ENCODE results near the gene FDPS. TPM values are rescaled to one million over a fixed set of nuclear protein-coding genes. Genes with fewer than 3 reads are reported as not detected.

Gene FDPS
- total RNA-seq, result 194 and 195 TPM in 2 replicates

GRCh38 chr1:155308493-155309422 is at the start of gene FDPS:
FDPS (plus strand) TSS chr1:155308866; CDS start chr1:155309790, 924 bp downstream.
- intact Hi-C loops (cut with micrococcal nuclease), result loop anchor here (1.0 to 5.0 kb wide), 10 partner anchors 15 to 551 kb away; partner anchors contain the start of genes ASH1L, CLK2, HCN3 and MSTO1

GRCh38 chr1:155260276-155260675 is 48.4 kb upstream of the FDPS start:
- intact Hi-C loops (cut with micrococcal nuclease), result no loop called here

- intact Hi-C loops (cut with micrococcal nuclease), result no loop called here
These were observed 47.2 kb upstream of the FDPS start for GRCh38 chr1:155261493-155261851.

DNA sequence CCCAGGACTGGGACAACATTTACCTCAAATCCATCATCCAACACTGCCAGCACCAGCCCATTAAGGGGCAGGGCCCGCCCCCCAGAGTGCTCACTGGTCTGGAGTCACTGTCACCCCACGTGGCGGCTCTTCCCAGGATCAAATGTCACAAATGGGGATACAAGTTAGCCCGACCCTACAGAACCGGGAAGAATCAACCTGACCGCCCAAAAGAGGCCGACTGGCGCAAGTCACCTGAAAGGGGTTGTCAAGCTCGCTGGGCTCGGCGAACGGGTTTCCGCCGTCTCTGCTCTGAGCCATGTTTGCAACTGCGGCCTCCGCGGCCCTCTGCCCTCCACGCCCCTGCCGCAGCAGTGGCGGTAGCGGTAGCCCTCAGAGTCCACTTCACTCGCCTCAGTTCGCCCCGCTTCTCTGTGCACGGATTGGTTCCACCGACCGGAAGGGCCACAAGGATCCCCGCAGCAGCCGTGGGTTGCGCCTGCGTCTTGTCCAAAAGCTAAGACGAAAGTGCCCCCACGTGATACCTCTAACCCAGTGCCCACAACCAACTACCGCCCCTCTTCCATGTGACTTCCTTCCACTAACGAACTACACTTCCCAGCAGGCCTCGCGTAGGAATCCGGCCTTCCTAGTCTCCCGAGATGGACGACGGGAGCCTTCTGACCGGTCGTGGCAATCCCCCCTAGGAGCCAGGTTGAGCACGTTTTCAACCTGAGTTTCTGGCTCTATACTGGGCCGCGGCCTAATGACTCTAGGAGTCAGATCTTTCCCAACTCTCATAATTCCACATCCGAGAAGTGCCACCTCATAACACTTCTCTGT is 46.6 kb upstream of the FDPS start, which contains the start of gene SCAMP3:
TSS of gene SCAMP3 (minus strand) at position 509 of the 822 bp plus-strand sequence. CDS start at position 300, 209 bp downstream.
- intact Hi-C loops (cut with micrococcal nuclease), result loop anchor here (1.0 to 2.0 kb wide), 7 partner anchors 11 to 759 kb away; partner anchors contain the start of genes CLK2, FDPS, HCN3 and MTX1

- intact Hi-C loops (cut with micrococcal nuclease), result loop anchor here (2.0 kb wide), 1 partner anchor 758 kb away; the partner anchor contains the start of gene SSR2
These were observed 45.6 kb upstream of the FDPS start for GRCh38 chr1:155263067-155263466.

- intact Hi-C loops (cut with micrococcal nuclease), result no loop called here
These were observed 42.1 kb upstream of the FDPS start for GRCh38 chr1:155266553-155266952.

DNA sequence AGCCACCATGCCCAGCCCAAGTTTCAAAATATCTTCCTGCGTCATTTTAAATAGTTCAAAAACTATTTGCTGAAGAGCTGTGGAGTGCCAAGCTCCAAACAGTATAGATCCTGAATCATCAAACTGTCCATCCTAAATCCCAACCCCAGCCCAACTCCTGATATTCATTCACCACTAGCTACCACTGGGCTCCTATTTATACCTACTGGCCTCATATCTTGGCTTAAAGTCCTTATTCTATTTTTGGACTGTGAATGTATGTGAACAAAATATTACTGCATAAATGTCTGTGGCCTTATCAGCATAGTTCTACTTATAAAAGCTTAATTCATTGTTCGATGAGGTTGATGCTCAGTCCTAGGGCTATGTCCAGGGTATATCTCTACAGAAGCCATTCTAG is 41.3 kb upstream of the FDPS start:
- intact Hi-C loops (cut with micrococcal nuclease), result no loop called here

DNA sequence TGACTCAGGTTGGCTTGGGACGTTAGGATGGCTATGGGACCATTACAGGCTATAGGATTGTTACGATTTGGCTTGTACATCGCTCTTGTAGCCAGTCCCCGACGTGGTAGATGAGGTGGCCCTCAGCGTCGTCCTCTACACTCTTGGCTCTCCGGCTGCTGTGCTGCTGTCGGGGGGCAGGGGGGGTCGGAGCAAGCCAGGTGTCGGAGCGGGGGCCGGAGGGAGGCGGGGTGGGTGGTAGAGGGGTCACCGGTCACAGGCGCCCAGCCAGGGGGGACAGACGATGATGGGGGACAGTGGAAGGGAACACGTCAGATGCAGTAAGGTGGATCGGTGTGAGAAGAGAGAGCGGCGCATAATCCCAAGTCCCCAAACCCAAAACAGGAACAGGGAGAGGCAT is 40.0 kb upstream of the FDPS start:
- intact Hi-C loops (cut with micrococcal nuclease), result no loop called here

DNA sequence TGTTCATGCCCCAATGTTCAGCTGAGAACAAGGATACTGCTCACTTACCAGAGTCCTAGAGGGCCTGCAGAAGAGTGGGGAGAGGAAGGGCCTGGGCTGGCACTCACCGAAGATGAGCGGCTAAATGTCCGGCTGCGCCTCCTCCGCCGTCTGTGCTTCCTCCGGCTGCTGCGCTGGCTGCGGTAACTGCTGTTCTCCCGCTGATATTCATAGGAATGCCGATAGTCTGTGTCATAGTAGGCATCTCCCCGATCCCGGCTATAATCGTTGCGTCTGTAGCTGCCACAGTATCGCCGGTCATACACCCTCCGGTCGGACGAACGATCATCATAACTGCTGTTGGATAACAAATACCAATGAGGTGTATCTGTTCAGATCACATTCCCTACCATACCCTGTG is 39.3 kb upstream of the FDPS start:
- intact Hi-C loops (cut with micrococcal nuclease), result no loop called here

DNA sequence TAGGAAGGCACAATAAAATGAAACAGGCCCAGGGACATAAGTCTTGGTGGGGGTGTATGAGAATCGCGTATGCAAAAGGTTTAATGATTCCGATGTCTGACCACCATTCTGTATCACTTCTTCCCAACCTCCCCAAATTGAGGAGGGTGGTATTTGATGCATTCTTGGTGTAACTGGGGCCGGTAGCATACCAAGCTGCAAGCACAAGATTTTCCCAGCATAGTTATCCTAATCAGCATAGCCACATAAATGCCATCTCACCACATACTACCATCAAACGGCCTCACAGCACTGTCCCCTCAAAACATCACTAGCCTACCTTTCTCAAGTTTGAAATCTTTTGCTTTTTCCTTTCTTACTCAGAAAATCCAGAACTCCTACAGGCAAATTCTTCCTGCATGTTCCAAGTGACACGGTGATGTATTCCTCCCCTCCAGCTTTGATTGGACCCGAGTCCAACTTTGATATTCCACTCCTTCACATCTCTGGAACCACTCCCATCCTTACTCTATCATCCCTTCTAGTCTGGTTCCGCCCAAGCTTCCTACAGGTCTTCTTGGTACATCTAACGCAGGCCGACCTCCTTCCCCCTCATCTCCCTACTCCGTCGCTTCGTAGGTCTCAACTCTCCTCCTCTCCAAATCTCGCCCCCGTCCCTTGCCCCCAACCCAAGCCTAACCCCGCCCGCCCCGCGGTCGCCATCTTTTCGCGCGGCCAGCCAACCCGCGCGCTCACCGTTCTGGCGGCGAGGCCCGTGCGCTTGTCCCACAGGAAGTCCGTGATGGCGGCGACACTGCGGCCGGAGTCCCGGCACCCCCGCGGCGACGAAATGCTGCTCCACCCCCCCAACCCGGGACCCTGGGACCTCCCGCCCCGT is 36.0 kb upstream of the FDPS start:
- intact Hi-C loops (cut with micrococcal nuclease), result loop anchor here (1.0 to 10.0 kb wide), 11 partner anchors 10 to 1010 kb away; partner anchors contain the start of genes ASH1L, ENTREP3, FDPS and GON4L

- intact Hi-C loops (cut with micrococcal nuclease), result loop anchor here (1.0 to 10.0 kb wide), 11 partner anchors 11 to 1009 kb away; partner anchors contain the start of genes ASH1L, ENTREP3, FDPS and GON4L
These were observed 35.1 kb upstream of the FDPS start, which contains the start of gene CLK2 for GRCh38 chr1:155273343-155274245. CLK2 (minus strand) TSS chr1:155273504; CDS start chr1:155270977, 2,527 bp downstream.

- intact Hi-C loops (cut with micrococcal nuclease), result loop anchor here (1.0 to 10.0 kb wide), 5 partner anchors 15 to 778 kb away; partner anchors contain the start of genes ASH1L, FDPS, LAMTOR2 and SCAMP3
These were observed 31.4 kb upstream of the FDPS start, which contains the start of gene HCN3 for GRCh38 chr1:155277070-155277901. HCN3 (plus strand) TSS chr1:155277463; CDS start chr1:155277591, 128 bp downstream.

- intact Hi-C loops (cut with micrococcal nuclease), result loop anchor here (1.0 to 10.0 kb wide), 6 partner anchors 16 to 777 kb away; partner anchors contain the start of genes ASH1L, FDPS, LAMTOR2 and SCAMP3
These were observed 30.6 kb upstream of the FDPS start for GRCh38 chr1:155277902-155278688.

GRCh38 chr1:155278689-155279160 is 29.9 kb upstream of the FDPS start:
- intact Hi-C loops (cut with micrococcal nuclease), result loop anchor here (1.0 to 10.0 kb wide), 3 partner anchors 286 to 776 kb away; partner anchors contain the start of genes ASH1L, LAMTOR2 and UBQLN4

DNA sequence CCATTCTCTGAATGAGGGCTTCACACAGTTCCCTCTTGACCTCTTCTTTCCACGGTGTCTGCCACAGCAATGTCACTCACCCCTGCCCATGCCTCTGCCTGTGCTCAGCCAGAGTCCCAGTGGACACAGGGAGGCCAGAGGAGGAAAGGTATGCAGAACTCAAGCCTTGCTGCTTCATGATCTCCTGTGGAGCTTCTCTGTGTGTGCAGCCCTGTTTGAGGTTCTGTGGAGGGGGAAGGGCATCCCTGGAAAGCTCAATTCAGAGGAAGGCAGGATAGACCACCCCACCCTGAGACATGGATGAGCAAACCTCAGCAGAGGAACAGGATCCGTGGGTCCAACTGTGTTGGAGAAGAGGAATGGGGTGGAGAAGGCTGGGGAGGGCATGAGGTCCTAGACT is 29.4 kb upstream of the FDPS start:
- intact Hi-C loops (cut with micrococcal nuclease), result loop anchor here (10.0 kb wide), 2 partner anchors 286 to 776 kb away; partner anchors contain the start of genes ASH1L, LAMTOR2 and UBQLN4

DNA sequence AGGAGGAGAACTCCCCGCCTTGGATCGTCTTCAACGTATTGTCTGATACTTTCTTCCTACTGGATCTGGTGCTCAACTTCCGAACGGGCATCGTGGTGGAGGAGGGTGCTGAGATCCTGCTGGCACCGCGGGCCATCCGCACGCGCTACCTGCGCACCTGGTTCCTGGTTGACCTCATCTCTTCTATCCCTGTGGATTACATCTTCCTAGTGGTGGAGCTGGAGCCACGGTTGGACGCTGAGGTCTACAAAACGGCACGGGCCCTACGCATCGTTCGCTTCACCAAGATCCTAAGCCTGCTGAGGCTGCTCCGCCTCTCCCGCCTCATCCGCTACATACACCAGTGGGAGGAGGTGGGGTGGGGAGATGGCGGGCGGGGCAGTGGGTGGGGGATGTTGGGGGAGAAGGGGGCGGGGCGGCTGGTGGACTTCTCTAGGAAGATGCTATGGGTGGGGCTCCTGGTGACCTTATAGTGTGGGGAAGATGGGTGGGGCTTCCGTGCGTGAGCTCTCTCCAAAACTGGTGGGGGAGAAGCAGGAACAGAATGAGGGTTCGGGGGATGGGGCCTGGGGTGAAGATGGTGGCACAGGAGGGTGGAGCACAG is 26.1 kb upstream of the FDPS start:
- intact Hi-C loops (cut with micrococcal nuclease), result no loop called here
